ENCODE data around the gene ABCA1.
"Not testable (repeated sequence)": the region's sequence is repeated elsewhere in the genome, so short reads cannot be mapped to it uniquely, and the experiment has no call there.

ABCA1 gene

GRCh38 chr9:104866191-104866590 lies 61.8 kb downstream of the ABCA1 start:
- no peak for DNase-seq

GRCh38 chr9:104864675-104865104 lies 63.3 kb downstream of the ABCA1 start:
- no peak for DNase-seq

- DNase-seq: peak; percentile 62
These were observed 64.6 kb downstream of the ABCA1 start for GRCh38 chr9:104863180-104863883.

GRCh38 chr9:104861397-104861796 lies 66.6 kb downstream of the ABCA1 start:
- no peak for DNase-seq

GRCh38 chr9:104860263-104860662 lies 67.7 kb downstream of the ABCA1 start:
- peak; percentile 12 for DNase-seq

- DNase-seq: no peak
These were observed 69.1 kb downstream of the ABCA1 start for GRCh38 chr9:104858846-104859245.

- no peak for DNase-seq
These were observed 69.7 kb downstream of the ABCA1 start for GRCh38 chr9:104858271-104858670.

- no peak for DNase-seq
These were observed 71.5 kb downstream of the ABCA1 start for GRCh38 chr9:104856413-104856941.

- DNase-seq: no peak
These were observed 72.1 kb downstream of the ABCA1 start for GRCh38 chr9:104855807-104856206.

GRCh38 chr9:104855258-104855657 lies 72.7 kb downstream of the ABCA1 start:
- DNase-seq: not testable (repeated sequence)

- DNase-seq: no peak
These were observed 73.3 kb downstream of the ABCA1 start for GRCh38 chr9:104854613-104855012.

GRCh38 chr9:104853683-104854082 lies 74.3 kb downstream of the ABCA1 start:
- DNase-seq: no peak

- no peak for DNase-seq
These were observed 74.8 kb downstream of the ABCA1 start for GRCh38 chr9:104853159-104853558.

GRCh38 chr9:104851546-104851920 lies 76.4 kb downstream of the ABCA1 start:
- DNase-seq: no peak

GRCh38 chr9:104850786-104851545 lies 77.0 kb downstream of the ABCA1 start:
- DNase-seq: no peak

GRCh38 chr9:104849023-104849422 lies 78.9 kb downstream of the ABCA1 start:
- no peak for DNase-seq

GRCh38 chr9:104844710-104845109 lies 83.2 kb downstream of the ABCA1 start:
- no peak for DNase-seq

- DNase-seq: no peak
These were observed 84.2 kb downstream of the ABCA1 start for GRCh38 chr9:104843644-104844240.

- DNase-seq: no peak
These were observed 85.3 kb downstream of the ABCA1 start for GRCh38 chr9:104842698-104843097.

- no peak for DNase-seq
These were observed 86.3 kb downstream of the ABCA1 start for GRCh38 chr9:104841601-104842141.

GRCh38 chr9:104838958-104839357 lies 89.0 kb downstream of the ABCA1 start:
- no peak for DNase-seq

GRCh38 chr9:104836767-104837166 lies 91.2 kb downstream of the ABCA1 start:
- no peak for DNase-seq

- no peak for DNase-seq
These were observed 91.7 kb downstream of the ABCA1 start for GRCh38 chr9:104836235-104836634.
